HG02759 (cell line): ENCODE results near the gene WNT2B.

Experiments used
- ATAC-seq: cut with Tn5 transposase; IDR thresholded peaks from one replicate; pipeline ENCODE4 v1.9.1; 2021; ENCODE audit warnings: mild to moderate bottlenecking, moderate library complexity; ENCODE audit not compliant: unreplicated experiment

WNT2B gene

DNA sequence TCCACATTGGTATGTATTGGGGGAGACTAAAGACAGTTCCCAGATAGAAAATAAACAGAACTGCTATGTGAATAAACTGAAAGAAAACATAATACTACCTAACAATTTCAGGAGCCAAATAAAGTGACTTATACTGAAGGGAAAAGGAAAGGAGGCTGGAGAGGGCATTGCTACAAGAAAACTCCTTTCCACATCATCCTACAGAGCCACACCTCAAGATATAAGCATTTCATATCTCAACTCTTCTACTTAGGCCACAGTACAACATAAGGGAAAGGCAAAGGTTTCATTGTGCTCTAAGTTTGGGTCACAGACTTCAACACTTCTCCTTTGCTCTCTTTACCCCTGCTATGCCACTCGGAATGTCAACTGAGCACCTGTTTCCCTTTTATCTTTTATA lies 55.3 kb downstream of the WNT2B start:
- no peak for ATAC-seq

- ATAC-seq, result no peak
These were observed 57.0 kb downstream of the WNT2B start for GRCh38 chr1:112565800-112566199.

- ATAC-seq, result no peak
These were observed 66.5 kb downstream of the WNT2B start for GRCh38 chr1:112575154-112575804.

DNA sequence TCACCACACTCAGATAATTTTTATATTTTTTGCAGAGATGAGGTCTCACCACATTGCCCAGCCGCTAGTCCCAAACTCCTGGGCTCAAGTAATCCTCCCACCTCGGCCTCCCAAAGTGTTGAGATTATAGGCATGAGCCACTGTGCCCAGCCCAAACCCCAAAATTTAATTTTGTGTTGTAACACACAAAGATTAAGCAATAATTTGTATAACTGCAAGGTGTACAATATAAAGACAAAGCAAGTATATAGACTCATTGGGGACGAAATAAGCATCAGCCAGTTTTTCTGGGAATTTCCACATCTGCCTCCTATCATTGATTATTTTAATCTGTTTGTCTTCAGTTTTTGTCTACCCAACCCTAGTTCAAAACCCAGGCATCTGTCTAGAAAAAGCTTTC lies 67.5 kb downstream of the WNT2B start:
- ATAC-seq, result no peak
